NCI-H2196 (cell line): ENCODE results near the gene LINC00237.
A peak's percentile ranks its signal among the peaks of the same experiment; 100 is the strongest.

Source experiments
- DNase-seq: peaks from one replicate; lab custom pipeline; 2025; ENCODE audit not compliant: unreplicated experiment; lab: John Stamatoyannopoulos, UW

Gene LINC00237

GRCh38 chr20:21125849-21126580 lies 19.9 kb upstream of the LINC00237 start, which contains the start of gene KIZ:
Gene KIZ, plus strand, starts transcription at chr20:21126082. Its CDS starts 34 bp downstream, at chr20:21126116.
- DNase-seq, result peak; percentile 94

- DNase-seq, result peak; percentile 44
Measured at GRCh38 chr20:21125072-21125848, 19.1 kb upstream of the LINC00237 start.

- no peak for DNase-seq
Measured at GRCh38 chr20:21124190-21124589, 18.0 kb upstream of the LINC00237 start.

- DNase-seq, result no peak
Measured at GRCh38 chr20:21118782-21119181, 12.6 kb upstream of the LINC00237 start.

- DNase-seq, result no peak
Measured at GRCh38 chr20:21118138-21118537, 12.0 kb upstream of the LINC00237 start.

GRCh38 chr20:21117521-21117920 lies 11.4 kb upstream of the LINC00237 start:
- DNase-seq, result no peak

GRCh38 chr20:21114584-21114983 lies 8.4 kb upstream of the LINC00237 start:
- no peak for DNase-seq

GRCh38 chr20:21113697-21114096 lies 7.5 kb upstream of the LINC00237 start:
- DNase-seq, result no peak

GRCh38 chr20:21111416-21111815 lies 5.3 kb upstream of the LINC00237 start:
- DNase-seq, result no peak

- no peak for DNase-seq
Measured at GRCh38 chr20:21110811-21111210, 4.7 kb upstream of the LINC00237 start.

- no peak for DNase-seq
Measured at GRCh38 chr20:21109144-21109543, 3.0 kb upstream of the LINC00237 start.

GRCh38 chr20:21105429-21106170 lies 558 bp downstream of the LINC00237 start:
- no peak for DNase-seq

- no peak for DNase-seq
Measured at GRCh38 chr20:21104921-21105320, 1.2 kb downstream of the LINC00237 start.

- DNase-seq, result no peak
Measured at GRCh38 chr20:21104466-21104761, 1.7 kb downstream of the LINC00237 start.

- DNase-seq, result no peak
Measured at GRCh38 chr20:21103582-21104465, 2.3 kb downstream of the LINC00237 start.

- DNase-seq, result no peak
Measured at GRCh38 chr20:21102603-21103311, 3.4 kb downstream of the LINC00237 start.

- no peak for DNase-seq
Measured at GRCh38 chr20:21101932-21102575, 4.1 kb downstream of the LINC00237 start.

- no peak for DNase-seq
Measured at GRCh38 chr20:21101453-21101931, 4.7 kb downstream of the LINC00237 start.
